Prostate gland (tissue), 2 donors: ENCODE measurements around the gene IBA57. TPM values are rescaled to one million over a fixed set of nuclear protein-coding genes. Genes with fewer than 3 reads are reported as not detected.
A peak's percentile ranks its signal among the peaks of the same experiment; 100 is the strongest.
"Not testable (repeated sequence)": the region's sequence is repeated elsewhere in the genome, so short reads cannot be mapped to it uniquely, and the experiment has no call there.

Source experiments
- DNase-seq: peaks from one replicate; pipeline ENCODE4 v3.0.0-alpha.2; 2019; ENCODE audit warnings: low spot score
- H3K27ac ChIP-seq, 2 donors: fragments of 200-600 bp; sonication (generic); 2 replicates each; pipeline ENCODE4 v1.5.1; 2017 to 2019
- H3K27me3 ChIP-seq: fragments of 200-600 bp; sonication (generic); replicated peaks from 2 replicates; pipeline ENCODE4 v1.5.1; 2019; ENCODE audit not compliant: insufficient read depth
- H3K36me3 ChIP-seq, 2 donors: fragments of 200-600 bp; sonication (generic); 1 replicate in 1 of 2; 2 replicates in 1 of 2; pipeline versions ENCODE4 v1.5.1 to v1.8.1; 2017 to 2019
- H3K4me1 ChIP-seq: fragments of 200-600 bp; sonication (generic); replicated peaks from 2 replicates; pipeline ENCODE4 v1.5.1; 2019
- H3K4me3 ChIP-seq, 2 donors: fragments of 200-600 bp; sonication (generic); 2 replicates each; pipeline ENCODE4 v1.5.1; 2017 to 2019
- H3K9me3 ChIP-seq: fragments of 200-600 bp; sonication (generic); 2 replicates; pipeline ENCODE4 v1.5.1; 2017
- CTCF ChIP-seq, 4 experiments: fragments of 200-600 bp in 2 of 4; fragments of 450-650 bp in 2 of 4; sonication (generic) in 2 of 4; IDR thresholded peaks; 1 replicate in 3 of 4; 2 replicates in 1 of 4; pipeline ENCODE4 v1.5.1; 2016 to 2019; ENCODE audit warnings: antibody characterized with exemption in 4 of 4, mild to moderate bottlenecking in 2 of 4, moderate library complexity in 2 of 4
- POLR2A ChIP-seq: fragments of 450-650 bp; IDR thresholded peaks from one replicate; pipeline ENCODE4 v1.6.1; 2016; ENCODE audit warnings: antibody characterized with exemption, mild to moderate bottlenecking
- POLR2AphosphoS5 ChIP-seq: sonication (generic); formaldehyde crosslinking; IDR thresholded peaks from one replicate; pipeline ENCODE4 v1.6.1; 2017; ENCODE audit warnings: antibody characterized with exemption
- WGBS: methylation state at CpG from one replicate; pipeline ENCODE4 v1.1.5; 2018; 5-methylcytosine and 5-hydroxymethylcytosine counted together
- intact Hi-C: fragments of 100-400 bp; cut with DNase I; formaldehyde crosslinking; loops from one replicate; pipeline ENCODE4 v1.14.2; 2022
- total RNA-seq, 2 donors: library from RNA; depleted of rRNA; stranded (reverse); fragments of >200 nt; gene quantifications; one replicate each; pipeline ENCODE4 v1.1.0, GENCODE V29; 2016

The IBA57 gene
- total RNA-seq, 2 donors from 2014 or later = 5.6 to 17.4 TPM

GRCh38 chr1:228226141-228226874 is 60.7 kb downstream of the IBA57 start:
- H3K4me1 ChIP-seq = no peaks in the 10 kb centered on the region
- H3K9me3 ChIP-seq = no peaks in the 10 kb centered on the region
- H3K4me3 ChIP-seq = no peak overlapping the region
- WGBS = 95% methylated on average over 7 of the region's 7 CpGs
- no peak for DNase-seq
- TF ChIP-seq POLR2AphosphoS5 (no peak), POLR2A (no peak), CTCF (IDR thresholded peaks at IDR 0.05) (no peak)
- intact Hi-C loops = no loop called here
- peaks cover 0 to 5% of the 10 kb centered on the region in 2 donors for H3K36me3 ChIP-seq
- no peaks in the 10 kb centered on the region for H3K27me3 ChIP-seq
- no peak overlapping the region for H3K27ac ChIP-seq

- no peak overlapping the region for H3K27ac ChIP-seq
- no peaks in the 10 kb centered on the region for H3K9me3 ChIP-seq
- H3K27me3 ChIP-seq = no peaks in the 10 kb centered on the region
- 66% methylated on average over 10 of the region's 10 CpGs for WGBS
- no peak for TF ChIP-seq CTCF (IDR thresholded peaks at IDR 0.05)
- no peak for TF ChIP-seq POLR2A
- no peak for TF ChIP-seq POLR2AphosphoS5
- H3K4me3 ChIP-seq = no peak overlapping the region
- H3K4me1 ChIP-seq = no peaks in the 10 kb centered on the region
- no peak for DNase-seq
- H3K36me3 ChIP-seq = peaks cover 0 to 5% of the 10 kb centered on the region in 2 donors
- intact Hi-C loops = no loop called here
These were observed 61.6 kb downstream of the IBA57 start for GRCh38 chr1:228226956-228227791.

GRCh38 chr1:228228147-228228546 is 62.5 kb downstream of the IBA57 start:
- DNase-seq, H3K27me3 ChIP-seq, H3K4me1 ChIP-seq, H3K4me3 ChIP-seq, H3K9me3 ChIP-seq, intact Hi-C loops, H3K36me3 ChIP-seq: not testable (repeated sequence)
- peak overlapping the region; percentile 9 to 50 for H3K27ac ChIP-seq
- WGBS = 86% methylated on average over 5 of the region's 5 CpGs

GRCh38 chr1:228228601-228229074 is 63.0 kb downstream of the IBA57 start:
- WGBS = 56% methylated on average over 5 of the region's 5 CpGs
- H3K36me3 ChIP-seq = peaks cover 0 to 5% of the 10 kb centered on the region in 2 donors
- TF ChIP-seq POLR2AphosphoS5 (peak; percentile 71), CTCF (IDR thresholded peaks at IDR 0.05) (no peak)

GRCh38 chr1:228231189-228231588 is 65.6 kb downstream of the IBA57 start:
- whole genome bisulfite sequencing = 87% methylated on average over 2 of the region's 2 CpGs
- DNase-seq = no peak
- intact Hi-C loops = no loop called here
- no peaks in the 10 kb centered on the region for H3K4me1 ChIP-seq
- no peaks in the 10 kb centered on the region for H3K36me3 ChIP-seq
- H3K27ac ChIP-seq = no peak overlapping the region
- no peak overlapping the region for H3K4me3 ChIP-seq
- H3K9me3 ChIP-seq = no peaks in the 10 kb centered on the region
- no peaks in the 10 kb centered on the region for H3K27me3 ChIP-seq
- no peak for TF ChIP-seq CTCF (IDR thresholded peaks at IDR 0.05)
- no peak for TF ChIP-seq POLR2A
- no peak for TF ChIP-seq POLR2AphosphoS5

More at GRCh38 chr1:228228601-228229074, 63.0 kb downstream of the IBA57 start:
- DNase-seq = no peak
- Histone ChIP-seq H3K9me3 (no peaks in the 10 kb centered on the region), H3K27ac (peak overlapping the region; percentile 9 to 50), H3K27me3 (no peaks in the 10 kb centered on the region), H3K4me3 (no peak overlapping the region), H3K4me1 (no peaks in the 10 kb centered on the region)
- intact Hi-C loops = no loop called here
